Upper lobe of right lung (tissue), 1 donor: ENCODE data around the gene PLEKHH1. TPM values are rescaled to one million over a fixed set of nuclear protein-coding genes. Genes with fewer than 3 reads are reported as not detected.

Experiments
- ATAC-seq: fragments of 200-7000 bp; cut with Tn5 transposase; one replicate; pipeline ENCODE4 v1.9.1; 2020; ENCODE audit warnings: mild to moderate bottlenecking, moderate library complexity
- DNase-seq: peaks from one replicate; pipeline ENCODE4 v3.0.0-alpha.2; 2020
- H3K27ac ChIP-seq: fragments of 200-600 bp; one replicate; pipeline ENCODE4 v1.8.0; 2022
- H3K27me3 ChIP-seq: fragments of 200-600 bp; one replicate; pipeline ENCODE4 v1.8.0; 2022; ENCODE audit warnings: mild to moderate bottlenecking
- H3K36me3 ChIP-seq: fragments of 200-600 bp; one replicate; pipeline ENCODE4 v1.8.0; 2022
- H3K4me1 ChIP-seq: fragments of 200-600 bp; one replicate; pipeline ENCODE4 v1.8.0; 2022
- H3K4me3 ChIP-seq: fragments of 200-600 bp; one replicate; pipeline ENCODE4 v1.8.0; 2022; ENCODE audit warnings: mild to moderate bottlenecking
- H3K9me3 ChIP-seq: fragments of 200-600 bp; one replicate; pipeline ENCODE4 v1.8.0; 2022
- CTCF ChIP-seq: fragments of 200-600 bp; IDR thresholded peaks from one replicate; pipeline ENCODE4 v1.8.0; 2022; ENCODE audit warnings: antibody characterized with exemption
- intact Hi-C: fragments of 100-400 bp; cut with DNase I; formaldehyde crosslinking; loops from one replicate; pipeline ENCODE4 v1.11.0; 2022
- total RNA-seq: library from RNA; stranded (reverse); fragmentation: NEBNext Ultra II Directional; extraction: Animal tissue kit (Norgen Biotek cat#: 25700); gene quantifications from one replicate; pipeline ENCODE4 v1.2.1, GENCODE V29; 2021
- donor health status: DM: no; HTN: yes; CAD: no; lungs with severe emphysema.

The PLEKHH1 gene
- total RNA-seq, 1 donor from 2014 or later: 2.3 TPM

GRCh38 chr14:67562025-67562775 is 29.1 kb downstream of the PLEKHH1 start:
- Histone ChIP-seq H3K4me1 (no peaks in the 10 kb centered on the region), H3K27ac (no peak overlapping the region), H3K36me3 (no peaks in the 10 kb centered on the region), H3K4me3 (no peak overlapping the region), H3K9me3 (no peaks in the 10 kb centered on the region), H3K27me3 (no peaks in the 10 kb centered on the region)
- DNase-seq (no peak), ATAC-seq (no peak)
- no peak for TF ChIP-seq CTCF
- intact Hi-C loops: no loop called here

GRCh38 chr14:67562776-67563150 is 29.7 kb downstream of the PLEKHH1 start:
- H3K36me3 ChIP-seq: no peaks in the 10 kb centered on the region
- intact Hi-C loops: no loop called here

GRCh38 chr14:67564236-67564635 is 31.1 kb downstream of the PLEKHH1 start:
- H3K27me3 ChIP-seq: no peaks in the 10 kb centered on the region
- intact Hi-C loops: no loop called here
- H3K9me3 ChIP-seq: no peaks in the 10 kb centered on the region
- H3K4me1 ChIP-seq: no peaks in the 10 kb centered on the region
- ATAC-seq (no peak), DNase-seq (no peak)
- H3K36me3 ChIP-seq: no peaks in the 10 kb centered on the region
- no peak overlapping the region for H3K4me3 ChIP-seq
- no peak overlapping the region for H3K27ac ChIP-seq
- TF ChIP-seq CTCF: no peak

More at GRCh38 chr14:67562776-67563150, 29.7 kb downstream of the PLEKHH1 start:
- Histone ChIP-seq H3K27ac (no peak overlapping the region), H3K27me3 (no peaks in the 10 kb centered on the region), H3K9me3 (no peaks in the 10 kb centered on the region), H3K4me3 (no peak overlapping the region), H3K4me1 (no peaks in the 10 kb centered on the region)
- DNase-seq (no peak), ATAC-seq (no peak)
- TF ChIP-seq CTCF: no peak

GRCh38 chr14:67566908-67567307 is 33.8 kb downstream of the PLEKHH1 start:
- Histone ChIP-seq H3K36me3 (no peaks in the 10 kb centered on the region), H3K4me3 (no peak overlapping the region), H3K27ac (no peak overlapping the region), H3K27me3 (no peaks in the 10 kb centered on the region), H3K4me1 (no peaks in the 10 kb centered on the region), H3K9me3 (no peaks in the 10 kb centered on the region)
- TF ChIP-seq CTCF: no peak
- ATAC-seq (no peak), DNase-seq (peak; percentile 35)
- intact Hi-C loops: no loop called here

GRCh38 chr14:67567654-67568053 is 34.6 kb downstream of the PLEKHH1 start:
- Histone ChIP-seq H3K9me3 (no peaks in the 10 kb centered on the region), H3K27me3 (no peaks in the 10 kb centered on the region), H3K4me1 (no peaks in the 10 kb centered on the region), H3K4me3 (no peak overlapping the region), H3K27ac (no peak overlapping the region), H3K36me3 (no peaks in the 10 kb centered on the region)
- DNase-seq: peak; percentile 31
- ATAC-seq: no peak
- intact Hi-C loops: no loop called here
- no peak for TF ChIP-seq CTCF
